ENCODE data around the gene TMEM154. TPM values are rescaled to one million over a fixed set of nuclear protein-coding genes. Genes with fewer than 3 reads are reported as not detected.

Gene TMEM154
- total and polyA plus RNA-seq, 2 experiments from 2014 or later, result 0.36 to 1.7 TPM

GRCh38 chr4:152618971-152619370 is 60.8 kb downstream of the TMEM154 start:
- Histone ChIP-seq H3K36me3 (replicated peaks; ENCODE audit: insufficient read depth, low read depth) (no peaks in the 10 kb centered on the region), H3K9me3 (ENCODE audit: low read depth) (no peaks in the 10 kb centered on the region), H3K79me2 (no peaks in the 10 kb centered on the region), H3K27ac (no peak overlapping the region), H3K4me2 (no peak overlapping the region), H3K4me1 (ENCODE audit: insufficient read depth) (no peaks in the 10 kb centered on the region), H2AFZ (no peak overlapping the region), H3K27me3 (no peaks in the 10 kb centered on the region), H3K4me3 (no peak overlapping the region), H4K20me1 (ENCODE audit: insufficient read depth, poor library complexity, severe bottlenecking) (no peaks in the 10 kb centered on the region), H3K9me2 (replicated peaks; ENCODE audit: insufficient read depth) (no peaks in the 10 kb centered on the region)
- no peak for DNase-seq (ENCODE audit: low spot score)
- 96% methylated on average over 4 of the region's 4 CpGs for WGBS (ENCODE audit: low lambda C conversion rate, missing lambda C conversion rate)
- TF ChIP-seq EZH2phosphoT487 (IDR thresholded peaks at IDR 0.05; ENCODE audit: low read depth, severe bottlenecking, unreplicated experiment), result no peak
- TF ChIP-seq EZH2 (IDR thresholded peaks at IDR 0.05; ENCODE audit: borderline replicate concordance), result no peak
- TF ChIP-seq CTCF (IDR thresholded peaks at IDR 0.05; ENCODE audit: poor library complexity), result no peak

GRCh38 chr4:152616804-152617203 is 63.0 kb downstream of the TMEM154 start:
- Histone ChIP-seq H3K27ac (no peak overlapping the region), H3K4me3 (no peak overlapping the region), H3K9me3 (ENCODE audit: low read depth) (no peaks in the 10 kb centered on the region), H2AFZ (no peak overlapping the region), H3K9me2 (replicated peaks; ENCODE audit: insufficient read depth) (no peaks in the 10 kb centered on the region), H3K4me1 (ENCODE audit: insufficient read depth) (no peaks in the 10 kb centered on the region), H3K4me2 (no peak overlapping the region), H3K36me3 (replicated peaks; ENCODE audit: insufficient read depth, low read depth) (no peaks in the 10 kb centered on the region), H3K27me3 (no peaks in the 10 kb centered on the region), H4K20me1 (ENCODE audit: insufficient read depth, poor library complexity, severe bottlenecking) (no peaks in the 10 kb centered on the region), H3K79me2 (no peaks in the 10 kb centered on the region)
- WGBS (ENCODE audit: low lambda C conversion rate, missing lambda C conversion rate), result 93% methylated on average over 3 of the region's 3 CpGs
- TF ChIP-seq EZH2 (IDR thresholded peaks at IDR 0.05; ENCODE audit: borderline replicate concordance), result no peak
- no peak for TF ChIP-seq EZH2phosphoT487 (IDR thresholded peaks at IDR 0.05; ENCODE audit: low read depth, severe bottlenecking, unreplicated experiment)
- no peak for TF ChIP-seq CTCF (IDR thresholded peaks at IDR 0.05; ENCODE audit: poor library complexity)
- DNase-seq (ENCODE audit: low spot score), result no peak

GRCh38 chr4:152613841-152614721 is 65.7 kb downstream of the TMEM154 start:
- Histone ChIP-seq H3K27me3 (no peaks in the 10 kb centered on the region), H3K4me1 (ENCODE audit: insufficient read depth) (no peaks in the 10 kb centered on the region), H3K9me2 (replicated peaks; ENCODE audit: insufficient read depth) (no peaks in the 10 kb centered on the region), H3K4me3 (no peak overlapping the region), H3K27ac (no peak overlapping the region), H3K4me2 (no peak overlapping the region), H4K20me1 (ENCODE audit: insufficient read depth, poor library complexity, severe bottlenecking) (no peaks in the 10 kb centered on the region), H3K9me3 (ENCODE audit: low read depth) (no peaks in the 10 kb centered on the region), H3K79me2 (no peaks in the 10 kb centered on the region), H2AFZ (no peak overlapping the region), H3K36me3 (replicated peaks; ENCODE audit: insufficient read depth, low read depth) (no peaks in the 10 kb centered on the region)
- WGBS (ENCODE audit: low lambda C conversion rate, missing lambda C conversion rate), result 86% methylated on average over 11 of the region's 11 CpGs
- TF ChIP-seq EZH2phosphoT487 (IDR thresholded peaks at IDR 0.05; ENCODE audit: low read depth, severe bottlenecking, unreplicated experiment), result no peak
- DNase-seq (ENCODE audit: low spot score), result no peak

GRCh38 chr4:152613351-152613750 is 66.4 kb downstream of the TMEM154 start:
- no peak overlapping the region for H3K4me2 ChIP-seq
- no peaks in the 10 kb centered on the region for H3K9me2 ChIP-seq (replicated peaks; ENCODE audit: insufficient read depth)
- H3K27ac ChIP-seq, result no peak overlapping the region
- H3K36me3 ChIP-seq (replicated peaks; ENCODE audit: insufficient read depth, low read depth), result no peaks in the 10 kb centered on the region
- H3K79me2 ChIP-seq, result no peaks in the 10 kb centered on the region
- H3K4me3 ChIP-seq, result no peak overlapping the region
- no peaks in the 10 kb centered on the region for H3K4me1 ChIP-seq (ENCODE audit: insufficient read depth)
- no peak for TF ChIP-seq EZH2 (IDR thresholded peaks at IDR 0.05; ENCODE audit: borderline replicate concordance)
- no peak for TF ChIP-seq CTCF (IDR thresholded peaks at IDR 0.05; ENCODE audit: poor library complexity)
- H3K9me3 ChIP-seq (ENCODE audit: low read depth), result no peaks in the 10 kb centered on the region
- H4K20me1 ChIP-seq (ENCODE audit: insufficient read depth, poor library complexity, severe bottlenecking), result no peaks in the 10 kb centered on the region
- 48% methylated on average over 3 of the region's 3 CpGs for WGBS (ENCODE audit: low lambda C conversion rate, missing lambda C conversion rate)
- no peak overlapping the region for H2AFZ ChIP-seq
- no peak for DNase-seq (ENCODE audit: low spot score)
- no peaks in the 10 kb centered on the region for H3K27me3 ChIP-seq

Data from hepatocyte (in vitro differentiated cells).